Activated CD4-positive, alpha-beta T cell treated with anti-CD3 and anti-CD28 coated beads, Interleukin-2, amount 10 ng/mL, durations not matched to agents 24 days and 14 days (primary cell): ENCODE data around the gene TRIO. TPM values are rescaled to one million over a fixed set of nuclear protein-coding genes. Genes with fewer than 3 reads are reported as not detected.
"Not testable (repeated sequence)": the region's sequence is repeated elsewhere in the genome, so short reads cannot be mapped to it uniquely, and the experiment has no call there.

ENCODE experiments used
- DNase-seq: peaks from one replicate; pipeline ENCODE4 v3.0.0; 2022
- H3K27ac Mint-ChIP-seq: one replicate; pipeline ENCODE4 v1.8.0; 2022; ENCODE audit warnings: mild to moderate bottlenecking, mixed read lengths
- H3K27me3 Mint-ChIP-seq: one replicate; pipeline ENCODE4 v1.8.0; 2022; ENCODE audit warnings: mixed read lengths
- H3K36me3 Mint-ChIP-seq: one replicate; pipeline ENCODE4 v1.8.0; 2022; ENCODE audit warnings: low read depth, mild to moderate bottlenecking, mixed read lengths
- H3K4me1 Mint-ChIP-seq: one replicate; pipeline ENCODE4 v1.8.0; 2021; ENCODE audit warnings: mixed read lengths
- H3K4me3 Mint-ChIP-seq: one replicate; pipeline ENCODE4 v1.8.0; 2022; ENCODE audit warnings: mild to moderate bottlenecking, moderate library complexity, mixed read lengths
- H3K9me3 Mint-ChIP-seq: one replicate; pipeline ENCODE4 v1.8.0; 2021; ENCODE audit warnings: mixed read lengths
- intact Hi-C: fragments of 100-400 bp; cut with micrococcal nuclease; formaldehyde crosslinking; loops from one replicate; pipeline ENCODE4 v1.15.1; 2023
- total RNA-seq: library from RNA; stranded (reverse); gene quantifications from 2 replicates; pipeline ENCODE4 v1.2.3, GENCODE V29; 2022

TRIO gene
- 8.7 and 14.0 TPM in 2 replicates for total RNA-seq

DNA sequence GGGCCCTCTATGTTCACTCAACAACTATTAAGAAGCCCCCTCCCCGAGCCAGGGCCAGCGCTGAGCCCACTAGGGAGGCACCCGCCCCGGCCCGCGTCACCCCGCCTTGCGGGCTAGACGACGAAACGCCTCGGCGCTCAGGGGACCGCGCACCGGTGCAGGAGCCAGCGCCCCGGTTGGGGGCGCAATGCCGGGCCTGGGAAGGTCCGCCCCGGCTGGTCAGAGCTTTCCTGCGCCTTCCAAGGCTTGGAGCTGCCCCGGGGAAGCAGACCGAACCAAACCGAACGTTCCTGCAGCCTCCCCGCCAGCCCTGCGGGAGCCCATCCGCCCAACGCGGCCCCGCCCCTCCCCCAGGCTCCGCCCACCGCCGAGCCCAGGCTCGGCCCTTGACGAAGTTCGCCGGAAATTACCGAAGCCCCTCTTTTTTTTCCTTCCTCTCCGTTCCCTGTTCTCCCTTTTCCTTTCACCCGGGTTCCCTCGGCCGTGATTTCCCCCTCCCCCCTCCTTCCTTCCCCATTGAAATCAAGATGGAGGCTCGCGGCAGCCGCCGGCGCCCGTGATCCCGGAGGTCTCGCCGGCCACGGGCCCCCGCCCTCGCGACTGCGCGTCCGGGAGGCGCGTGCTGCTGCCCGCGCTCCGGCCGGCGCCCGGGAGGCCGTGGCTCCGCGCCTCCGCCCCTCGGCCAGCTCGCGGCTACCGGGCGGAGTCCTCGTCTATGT lies at the start of gene TRIO:
TSS of gene TRIO (plus strand) at position 516 of the 719 bp plus-strand sequence. CDS start 384 bp downstream, outside the sequence.
- intact Hi-C loops, result loop anchor here (2.0 to 10.0 kb wide), 4 partner anchors 34 to 732 kb away; partner anchors contain the start of genes ANKH and OTULIN
- H3K4me1 Mint-ChIP-seq, result peaks cover 10% of the 10 kb centered on the region
- H3K36me3 Mint-ChIP-seq, result peaks cover 4% of the 10 kb centered on the region
- H3K9me3 Mint-ChIP-seq, result peaks cover 8% of the 10 kb centered on the region
- H3K4me3 Mint-ChIP-seq, result peak within 1 kb of the TSS; percentile 87
- peaks cover 58% of the 10 kb centered on the region for H3K27me3 Mint-ChIP-seq
- peak within 1 kb of the TSS; percentile 68 for H3K27ac Mint-ChIP-seq
- DNase-seq, result peak; percentile 94

DNA sequence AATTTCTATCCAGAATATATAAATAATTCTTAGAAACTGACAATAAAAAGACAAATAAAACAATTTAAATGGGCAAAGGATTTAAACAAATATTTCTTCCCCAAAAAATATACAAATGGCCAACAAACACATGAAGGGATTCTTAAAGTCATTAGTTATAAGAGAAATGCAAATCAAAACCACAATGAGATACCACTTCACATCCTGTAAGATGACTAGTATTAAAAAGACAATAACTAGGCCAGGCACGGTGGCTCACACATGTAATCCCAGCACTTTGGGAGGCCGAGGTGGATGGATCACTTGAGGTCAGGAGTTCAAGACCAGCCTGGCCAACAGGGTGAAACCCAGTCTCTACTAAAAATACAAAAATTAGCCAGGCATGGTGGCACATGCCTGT lies 45.8 kb upstream of the TRIO start:
- H3K9me3 Mint-ChIP-seq, H3K27ac Mint-ChIP-seq, H3K36me3 Mint-ChIP-seq, H3K4me3 Mint-ChIP-seq, DNase-seq, H3K27me3 Mint-ChIP-seq, intact Hi-C loops, H3K4me1 Mint-ChIP-seq: not testable (repeated sequence)

DNA sequence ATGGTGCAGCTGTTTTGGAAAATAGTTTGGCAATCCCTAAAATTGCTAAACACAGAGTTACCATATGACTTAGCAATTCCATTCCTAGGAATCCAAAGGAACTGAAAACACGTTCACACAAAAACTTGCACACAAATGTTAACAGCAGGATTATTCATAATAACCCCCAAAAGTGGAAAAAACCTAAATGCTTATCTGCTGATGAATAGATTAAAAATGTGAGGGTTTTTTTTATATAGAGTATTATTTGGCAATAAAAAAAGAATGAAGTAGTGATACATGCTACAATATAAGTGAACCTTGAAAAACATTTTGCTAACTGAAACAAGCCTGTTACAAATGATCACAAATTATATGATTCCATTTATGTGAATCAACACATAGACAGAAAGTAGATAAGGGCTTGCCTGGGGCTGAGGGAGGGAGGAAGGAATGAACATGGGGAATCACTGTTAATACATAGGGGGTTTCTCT lies 45.1 kb upstream of the TRIO start:
- DNase-seq, result no peak
- Mint-ChIP-seq H3K9me3 (no peaks in the 10 kb centered on the region), H3K4me1 (no peaks in the 10 kb centered on the region), H3K27me3 (peaks cover 2% of the 10 kb centered on the region), H3K27ac (no peak overlapping the region), H3K36me3 (no peaks in the 10 kb centered on the region), H3K4me3 (no peak overlapping the region)
- intact Hi-C loops, result no loop called here

DNA sequence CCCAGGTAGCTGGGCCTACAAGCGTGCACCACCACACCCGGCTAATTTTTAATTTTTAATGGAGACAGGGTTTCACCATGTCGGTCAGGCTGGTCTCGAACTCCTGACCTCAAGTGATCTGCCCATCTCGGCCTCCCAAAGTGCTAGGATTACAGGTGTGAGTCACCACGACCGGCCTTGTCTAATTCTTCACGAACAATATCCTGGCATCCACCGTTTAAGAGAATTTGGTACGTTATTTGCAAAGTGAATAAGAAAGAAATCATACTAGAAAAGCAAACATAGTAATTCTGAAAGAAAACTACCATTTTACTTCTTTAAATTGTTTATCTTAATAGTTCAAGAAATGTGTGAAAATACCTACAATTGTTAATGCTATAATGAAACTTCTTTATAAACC lies 42.9 kb upstream of the TRIO start:
- Mint-ChIP-seq H3K9me3 (no peaks in the 10 kb centered on the region), H3K36me3 (no peaks in the 10 kb centered on the region), H3K27ac (no peak overlapping the region), H3K4me1 (no peaks in the 10 kb centered on the region), H3K27me3 (peaks cover 2% of the 10 kb centered on the region), H3K4me3 (no peak overlapping the region)
- no peak for DNase-seq
- intact Hi-C loops, result no loop called here

DNA sequence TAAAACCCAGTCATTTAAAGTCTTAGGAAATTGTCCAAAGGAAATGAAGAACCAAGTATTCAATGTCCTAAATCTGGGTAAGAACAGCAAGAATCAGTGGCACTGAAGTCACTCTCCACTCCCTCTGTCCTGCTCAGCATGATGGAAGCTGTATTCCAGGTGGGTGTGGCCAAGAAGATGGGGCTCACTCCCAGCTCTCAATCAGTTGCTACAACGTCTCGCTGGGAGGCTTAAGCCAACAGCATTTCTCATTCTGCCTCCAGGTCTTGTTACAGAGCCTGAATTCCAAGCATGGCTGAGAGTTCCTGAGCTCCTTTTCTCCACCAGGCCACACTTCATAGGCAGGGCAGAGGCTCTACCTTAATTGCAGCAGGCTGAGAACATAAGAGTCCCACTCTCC lies 41.2 kb upstream of the TRIO start:
- Mint-ChIP-seq H3K9me3 (no peaks in the 10 kb centered on the region), H3K4me3 (no peak overlapping the region), H3K4me1 (no peaks in the 10 kb centered on the region), H3K36me3 (no peaks in the 10 kb centered on the region), H3K27me3 (peaks cover 2% of the 10 kb centered on the region), H3K27ac (no peak overlapping the region)
- intact Hi-C loops, result no loop called here
- DNase-seq, result no peak

DNA sequence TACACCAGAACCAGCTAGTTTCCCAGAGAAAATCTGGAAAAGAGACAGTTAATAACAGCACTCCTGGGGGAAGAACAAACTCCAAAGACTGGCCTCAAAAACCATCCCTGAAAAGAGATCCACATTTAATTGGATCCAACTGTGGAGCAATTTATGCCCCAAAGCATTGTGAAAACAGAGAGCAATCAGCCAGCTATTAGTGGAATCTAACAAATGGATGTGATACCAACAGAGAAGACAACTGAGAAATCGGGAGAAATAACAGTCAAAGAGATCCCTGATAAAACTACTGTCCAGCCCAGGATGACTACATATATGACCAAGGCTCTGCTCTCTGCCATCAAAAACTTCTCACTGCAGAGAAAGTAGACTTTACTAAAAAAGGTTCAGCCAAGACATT lies 40.5 kb upstream of the TRIO start:
- peaks cover 3% of the 10 kb centered on the region for H3K4me1 Mint-ChIP-seq
- intact Hi-C loops, result no loop called here
- H3K4me3 Mint-ChIP-seq, result no peak overlapping the region
- H3K27ac Mint-ChIP-seq, result no peak overlapping the region
- DNase-seq, result no peak
- H3K27me3 Mint-ChIP-seq, result peaks cover 6% of the 10 kb centered on the region
- no peaks in the 10 kb centered on the region for H3K9me3 Mint-ChIP-seq
- H3K36me3 Mint-ChIP-seq, result no peaks in the 10 kb centered on the region

DNA sequence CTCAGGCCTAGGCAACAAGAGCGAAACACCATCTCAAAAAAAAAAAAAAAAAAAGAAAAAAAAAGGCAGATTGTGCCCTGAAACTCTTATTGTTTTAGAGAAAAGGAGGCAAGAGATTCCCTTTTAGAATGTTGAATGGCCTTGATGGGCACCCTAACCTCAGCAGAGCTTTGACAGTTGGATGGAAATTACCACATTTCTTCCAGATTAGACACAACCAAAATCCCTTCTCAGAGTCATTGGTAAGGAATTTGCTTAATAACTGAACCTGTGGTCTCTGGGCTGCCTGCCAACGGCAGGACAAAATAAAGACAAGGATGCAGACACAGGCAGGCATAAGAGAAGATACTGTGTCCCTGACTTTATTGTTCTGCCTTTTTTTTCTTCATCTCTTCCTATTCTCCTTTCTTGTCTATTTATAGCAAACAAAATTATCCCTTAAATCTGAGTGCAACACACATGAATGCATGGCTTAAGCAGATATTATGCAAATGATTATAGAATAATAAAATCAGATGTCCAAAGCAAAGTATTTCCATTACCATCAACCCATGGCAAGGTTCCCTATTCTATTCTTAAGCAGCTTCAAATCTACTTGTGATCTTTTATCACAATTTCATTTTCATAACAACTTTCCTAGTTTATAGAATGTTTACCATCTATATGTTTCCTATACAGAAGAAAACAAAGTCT lies 37.3 kb upstream of the TRIO start:
- no peak for DNase-seq
- H3K4me1 Mint-ChIP-seq, result peaks cover 13% of the 10 kb centered on the region
- H3K9me3 Mint-ChIP-seq, result no peaks in the 10 kb centered on the region
- H3K27ac Mint-ChIP-seq, result no peak overlapping the region
- intact Hi-C loops, result no loop called here
- peaks cover 4% of the 10 kb centered on the region for H3K27me3 Mint-ChIP-seq
- no peak overlapping the region for H3K4me3 Mint-ChIP-seq
- no peaks in the 10 kb centered on the region for H3K36me3 Mint-ChIP-seq

DNA sequence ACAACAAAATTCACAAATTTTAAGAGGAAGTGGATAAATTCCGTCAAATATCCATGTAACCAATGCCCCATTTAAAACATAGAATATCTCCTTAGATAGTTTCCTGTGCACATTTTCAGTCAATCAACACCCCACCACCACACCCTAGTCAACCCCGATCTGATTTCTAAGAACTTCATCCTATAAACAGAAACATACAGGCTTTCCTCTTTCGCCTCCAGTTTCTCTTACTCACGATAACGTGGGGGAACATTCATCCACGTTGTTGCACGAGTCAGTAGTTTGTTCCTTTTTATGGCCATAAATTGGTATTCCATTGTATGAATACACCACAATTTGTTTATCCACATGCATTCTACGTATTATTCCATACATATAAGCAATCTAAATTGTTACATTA lies 35.6 kb upstream of the TRIO start:
- Mint-ChIP-seq H3K27ac (no peak overlapping the region), H3K27me3 (peaks cover 4% of the 10 kb centered on the region), H3K4me1 (peaks cover 13% of the 10 kb centered on the region), H3K4me3 (no peak overlapping the region), H3K36me3 (no peaks in the 10 kb centered on the region), H3K9me3 (no peaks in the 10 kb centered on the region)
- intact Hi-C loops, result no loop called here
- DNase-seq, result no peak

DNA sequence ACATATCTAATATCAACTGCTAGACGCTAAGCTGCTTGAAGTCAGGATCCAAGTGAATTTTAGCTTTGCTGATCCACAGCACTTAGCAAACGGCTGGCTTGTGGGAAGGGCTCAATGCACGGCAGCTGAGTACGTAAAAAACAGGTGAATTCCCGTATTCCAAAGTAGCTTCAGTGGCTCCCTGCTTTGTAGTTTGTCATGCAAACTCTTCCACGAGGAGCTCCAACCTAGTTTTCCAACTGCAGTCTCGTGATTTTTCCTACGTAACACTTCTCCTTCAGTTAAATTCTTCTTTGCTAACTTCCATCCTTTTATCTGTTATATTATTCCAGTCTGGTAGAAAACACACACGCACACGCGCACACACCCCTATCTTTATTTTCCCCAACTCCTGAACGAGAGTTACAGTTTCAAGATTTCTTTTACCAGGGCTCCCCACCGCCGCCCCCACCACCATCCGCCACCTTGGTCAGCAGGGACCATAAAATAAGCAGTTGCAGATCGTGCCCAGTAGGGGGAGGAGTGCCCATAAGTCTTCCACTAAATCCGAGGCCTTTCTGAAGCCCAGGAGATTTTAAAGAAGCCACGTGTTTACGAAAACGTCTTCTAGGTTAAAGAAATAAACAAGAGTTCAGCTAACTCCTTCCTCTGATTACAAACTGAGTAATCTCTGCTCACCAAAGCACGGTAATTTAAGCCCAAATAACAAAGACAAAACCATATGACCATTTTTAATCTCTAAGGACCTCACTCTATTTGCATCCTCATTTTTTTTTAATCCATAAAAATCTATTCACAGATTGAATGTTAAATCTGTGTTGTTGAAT lies 34.8 kb upstream of the TRIO start:
- H3K4me1 Mint-ChIP-seq, result peaks cover 13% of the 10 kb centered on the region
- no peaks in the 10 kb centered on the region for H3K36me3 Mint-ChIP-seq
- peaks cover 4% of the 10 kb centered on the region for H3K27me3 Mint-ChIP-seq
- DNase-seq, result peak; percentile 70
- H3K27ac Mint-ChIP-seq, result no peak overlapping the region
- H3K4me3 Mint-ChIP-seq, result peak overlapping the region; percentile 16
- no peaks in the 10 kb centered on the region for H3K9me3 Mint-ChIP-seq
- intact Hi-C loops, result loop anchor here (2.0 kb wide), 2 partner anchors 34 to 162 kb away; partner anchors contain the start of gene TRIO

DNA sequence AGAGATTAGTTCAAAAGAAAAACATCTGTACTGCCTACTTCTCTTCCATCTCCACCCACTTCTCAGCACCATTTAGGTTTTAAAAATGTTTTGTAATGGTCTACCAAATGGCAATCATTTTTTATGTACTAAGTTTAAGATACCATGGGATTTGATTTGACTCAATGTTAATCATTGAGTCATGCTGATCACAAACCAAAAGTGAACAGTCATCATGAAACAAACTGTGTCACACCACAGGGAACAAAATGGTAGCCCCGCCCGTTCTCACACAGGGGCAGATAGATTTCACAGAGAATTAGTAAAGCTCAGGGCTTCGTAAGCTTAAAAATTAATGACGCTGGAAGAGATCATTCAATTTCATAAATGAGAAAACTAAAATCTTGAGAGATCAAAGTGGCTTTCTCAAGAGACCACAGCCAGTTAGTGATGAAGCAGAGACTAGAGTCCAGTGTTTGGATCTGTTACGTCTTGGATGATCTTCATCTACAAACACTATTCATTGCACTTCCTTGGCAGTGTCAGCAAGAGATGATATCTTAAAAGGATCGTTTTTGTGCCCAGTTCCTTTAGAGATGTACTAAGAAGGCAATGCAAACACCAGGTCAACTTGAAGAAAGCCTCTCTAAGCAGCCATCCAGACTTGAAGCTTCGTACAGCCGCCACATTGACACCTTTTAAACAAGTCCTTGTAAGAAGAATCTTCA lies 33.9 kb upstream of the TRIO start:
- H3K9me3 Mint-ChIP-seq, result no peaks in the 10 kb centered on the region
- H3K27ac Mint-ChIP-seq, result no peak overlapping the region
- DNase-seq, result peak; percentile 62
- H3K36me3 Mint-ChIP-seq, result no peaks in the 10 kb centered on the region
- peaks cover 4% of the 10 kb centered on the region for H3K27me3 Mint-ChIP-seq
- peak overlapping the region; percentile 33 for H3K4me3 Mint-ChIP-seq
- intact Hi-C loops, result loop anchor here (2.0 kb wide), 2 partner anchors 34 to 162 kb away; partner anchors contain the start of gene TRIO
- H3K4me1 Mint-ChIP-seq, result peaks cover 13% of the 10 kb centered on the region

DNA sequence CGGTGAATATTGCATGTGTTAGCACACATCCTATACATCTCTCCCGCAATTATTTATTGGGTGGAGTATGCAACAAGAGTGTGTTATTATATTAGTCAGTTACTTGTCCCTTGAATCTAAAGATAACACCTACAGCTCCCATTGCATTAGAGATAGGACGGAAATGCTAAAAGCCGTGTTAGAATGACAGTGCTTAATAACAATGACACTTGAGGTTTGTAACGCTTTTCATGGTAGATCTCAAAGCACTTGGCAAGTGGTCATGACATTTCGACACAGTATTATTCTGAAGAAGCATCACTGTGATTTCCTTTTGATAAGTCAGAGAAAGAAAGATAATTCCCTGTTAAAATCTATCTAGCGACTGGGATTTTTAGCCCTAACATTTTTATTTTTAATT lies 33.4 kb upstream of the TRIO start:
- intact Hi-C loops, result loop anchor here (2.0 kb wide), 2 partner anchors 33 to 161 kb away; partner anchors contain the start of gene TRIO
- Mint-ChIP-seq H3K9me3 (no peaks in the 10 kb centered on the region), H3K27ac (no peak overlapping the region), H3K27me3 (peaks cover 4% of the 10 kb centered on the region), H3K4me1 (peaks cover 13% of the 10 kb centered on the region), H3K36me3 (no peaks in the 10 kb centered on the region), H3K4me3 (no peak overlapping the region)
- DNase-seq, result no peak

DNA sequence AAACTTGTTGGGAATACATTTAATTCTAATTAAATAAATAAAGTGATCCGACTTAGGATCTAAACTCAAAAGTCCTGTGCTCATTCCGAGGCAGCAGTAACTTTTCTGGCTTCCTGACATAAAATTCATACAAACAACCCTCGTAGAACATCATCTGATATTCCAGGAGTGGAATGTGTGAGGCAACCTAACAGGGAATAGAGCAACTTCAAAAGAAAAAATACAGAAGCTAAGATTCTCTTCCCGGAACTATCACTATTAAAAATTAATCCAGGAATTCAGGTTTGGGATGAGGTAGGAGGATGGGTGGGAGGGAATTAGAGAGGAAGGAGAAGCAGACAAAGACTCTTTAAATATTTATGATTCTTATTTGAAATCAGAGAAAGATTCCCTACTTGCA lies 32.9 kb upstream of the TRIO start:
- H3K27ac Mint-ChIP-seq, result no peak overlapping the region
- no peaks in the 10 kb centered on the region for H3K36me3 Mint-ChIP-seq
- no peaks in the 10 kb centered on the region for H3K9me3 Mint-ChIP-seq
- peaks cover 13% of the 10 kb centered on the region for H3K4me1 Mint-ChIP-seq
- intact Hi-C loops, result no loop called here
- no peak for DNase-seq
- H3K27me3 Mint-ChIP-seq, result peaks cover 4% of the 10 kb centered on the region
- no peak overlapping the region for H3K4me3 Mint-ChIP-seq

DNA sequence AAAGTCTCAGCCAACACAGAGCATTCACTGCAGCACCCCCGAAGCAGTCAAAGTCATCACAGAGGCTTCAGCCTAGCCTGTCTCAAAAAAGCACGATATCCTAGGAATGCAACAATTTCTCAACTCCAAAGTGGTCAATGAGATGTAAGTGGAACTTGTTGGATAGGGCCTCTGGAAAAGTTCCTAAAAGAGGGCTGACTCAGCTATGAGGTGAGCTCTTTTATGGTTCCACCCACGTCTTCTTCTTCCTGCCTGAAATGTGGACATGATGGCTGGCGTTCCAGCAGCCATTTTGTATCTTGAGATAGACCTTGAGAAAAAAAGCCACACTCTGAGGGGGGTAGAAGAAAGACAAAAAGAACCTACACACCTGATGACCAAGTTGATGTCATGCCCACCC lies 32.5 kb upstream of the TRIO start:
- intact Hi-C loops, result no loop called here

More for the DNA sequence above, 32.5 kb upstream of the TRIO start:
- Mint-ChIP-seq H3K27ac (no peak overlapping the region), H3K27me3 (peaks cover 4% of the 10 kb centered on the region), H3K9me3 (no peaks in the 10 kb centered on the region), H3K36me3 (no peaks in the 10 kb centered on the region), H3K4me3 (no peak overlapping the region), H3K4me1 (peaks cover 13% of the 10 kb centered on the region)
- no peak for DNase-seq
